ENCODE results near the gene IPPK. TPM values are rescaled to one million over a fixed set of nuclear protein-coding genes. Genes with fewer than 3 reads are reported as not detected.

IPPK gene, protein sequence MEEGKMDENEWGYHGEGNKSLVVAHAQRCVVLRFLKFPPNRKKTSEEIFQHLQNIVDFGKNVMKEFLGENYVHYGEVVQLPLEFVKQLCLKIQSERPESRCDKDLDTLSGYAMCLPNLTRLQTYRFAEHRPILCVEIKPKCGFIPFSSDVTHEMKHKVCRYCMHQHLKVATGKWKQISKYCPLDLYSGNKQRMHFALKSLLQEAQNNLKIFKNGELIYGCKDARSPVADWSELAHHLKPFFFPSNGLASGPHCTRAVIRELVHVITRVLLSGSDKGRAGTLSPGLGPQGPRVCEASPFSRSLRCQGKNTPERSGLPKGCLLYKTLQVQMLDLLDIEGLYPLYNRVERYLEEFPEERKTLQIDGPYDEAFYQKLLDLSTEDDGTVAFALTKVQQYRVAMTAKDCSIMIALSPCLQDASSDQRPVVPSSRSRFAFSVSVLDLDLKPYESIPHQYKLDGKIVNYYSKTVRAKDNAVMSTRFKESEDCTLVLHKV
- total RNA-seq = 10 to 100 TPM; 12.5 to 15.8 TPM

DNA sequence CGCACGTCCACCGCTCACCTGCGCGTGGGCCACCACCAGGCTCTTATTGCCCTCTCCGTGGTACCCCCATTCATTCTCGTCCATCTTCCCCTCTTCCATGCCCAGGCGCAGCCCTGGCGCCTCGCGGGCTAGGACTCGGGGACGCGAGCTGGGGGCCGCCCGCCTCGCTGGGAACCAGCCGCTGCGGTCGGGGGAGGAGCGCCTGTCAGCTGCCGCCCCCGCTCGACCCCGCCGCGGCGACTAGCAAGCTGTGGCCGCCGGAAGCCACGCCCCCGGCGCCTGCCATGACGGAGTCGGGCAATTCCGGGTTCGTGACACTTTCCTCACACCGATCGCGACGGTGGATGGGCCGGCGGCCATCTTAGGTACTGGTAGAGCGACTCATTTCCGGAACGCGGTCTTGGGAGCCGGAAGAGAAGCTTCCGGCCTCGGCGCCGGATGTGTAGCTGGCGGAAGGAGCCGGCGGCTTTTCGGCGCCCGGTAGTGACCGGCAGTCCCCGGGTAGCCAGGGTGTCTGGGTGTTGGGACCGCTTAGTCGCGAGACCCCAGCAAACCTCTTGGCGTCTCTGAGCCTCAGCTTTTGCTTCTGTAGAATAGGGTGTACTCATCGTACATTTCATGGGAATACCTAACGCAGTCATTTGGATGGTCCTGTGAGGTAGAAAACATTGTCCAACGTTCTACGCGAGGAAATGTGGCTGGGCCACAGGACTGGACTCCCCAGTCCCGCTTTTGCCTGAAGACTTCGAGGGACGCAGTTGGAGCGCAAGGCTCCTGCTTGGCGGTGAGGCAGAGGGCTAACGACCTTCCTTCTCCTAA, at the start of gene IPPK:
Gene IPPK (minus strand): TSS at position 242 of the 819 bp plus-strand sequence. CDS start 143 bp downstream, at position 99.
- ChIA-PET POLR2A (interaction anchor here (0.7 to 2.0 kb wide), 11 partner anchors 8 to 345 kb away, joined by 3 to 16 read pairs (median 3); partner anchors contain the start of genes BICD2, CENPP and NOL8), CTCF (interaction anchor here (1.0 to 2.2 kb wide), 6 partner anchors 10 to 94 kb away, joined by 3 to 9 read pairs (median 4); partner anchors contain the start of gene BICD2)
- Mint-ChIP-seq H3K9me3 (no peaks in the 10 kb centered on the region), H3K36me3 (ENCODE audit: low read depth) (peaks cover 16% of the 10 kb centered on the region), H3K27me3 (no peaks in the 10 kb centered on the region), H3K4me3 (peak within 1 kb of the TSS; percentile 95), H3K4me1 (ENCODE audit: low read depth) (peaks cover 33% of the 10 kb centered on the region), H3K27ac (peak within 1 kb of the TSS; percentile 95)
- peak; percentile 99 for DNase-seq
- TF ChIP-seq, protein P1, sequence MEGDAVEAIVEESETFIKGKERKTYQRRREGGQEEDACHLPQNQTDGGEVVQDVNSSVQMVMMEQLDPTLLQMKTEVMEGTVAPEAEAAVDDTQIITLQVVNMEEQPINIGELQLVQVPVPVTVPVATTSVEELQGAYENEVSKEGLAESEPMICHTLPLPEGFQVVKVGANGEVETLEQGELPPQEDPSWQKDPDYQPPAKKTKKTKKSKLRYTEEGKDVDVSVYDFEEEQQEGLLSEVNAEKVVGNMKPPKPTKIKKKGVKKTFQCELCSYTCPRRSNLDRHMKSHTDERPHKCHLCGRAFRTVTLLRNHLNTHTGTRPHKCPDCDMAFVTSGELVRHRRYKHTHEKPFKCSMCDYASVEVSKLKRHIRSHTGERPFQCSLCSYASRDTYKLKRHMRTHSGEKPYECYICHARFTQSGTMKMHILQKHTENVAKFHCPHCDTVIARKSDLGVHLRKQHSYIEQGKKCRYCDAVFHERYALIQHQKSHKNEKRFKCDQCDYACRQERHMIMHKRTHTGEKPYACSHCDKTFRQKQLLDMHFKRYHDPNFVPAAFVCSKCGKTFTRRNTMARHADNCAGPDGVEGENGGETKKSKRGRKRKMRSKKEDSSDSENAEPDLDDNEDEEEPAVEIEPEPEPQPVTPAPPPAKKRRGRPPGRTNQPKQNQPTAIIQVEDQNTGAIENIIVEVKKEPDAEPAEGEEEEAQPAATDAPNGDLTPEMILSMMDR (IDR thresholded peaks at IDR 0.05) = no peak
- ATAC-seq = peak; percentile 95
- intact Hi-C loops (cut with micrococcal nuclease) = no loop called here

DNA sequence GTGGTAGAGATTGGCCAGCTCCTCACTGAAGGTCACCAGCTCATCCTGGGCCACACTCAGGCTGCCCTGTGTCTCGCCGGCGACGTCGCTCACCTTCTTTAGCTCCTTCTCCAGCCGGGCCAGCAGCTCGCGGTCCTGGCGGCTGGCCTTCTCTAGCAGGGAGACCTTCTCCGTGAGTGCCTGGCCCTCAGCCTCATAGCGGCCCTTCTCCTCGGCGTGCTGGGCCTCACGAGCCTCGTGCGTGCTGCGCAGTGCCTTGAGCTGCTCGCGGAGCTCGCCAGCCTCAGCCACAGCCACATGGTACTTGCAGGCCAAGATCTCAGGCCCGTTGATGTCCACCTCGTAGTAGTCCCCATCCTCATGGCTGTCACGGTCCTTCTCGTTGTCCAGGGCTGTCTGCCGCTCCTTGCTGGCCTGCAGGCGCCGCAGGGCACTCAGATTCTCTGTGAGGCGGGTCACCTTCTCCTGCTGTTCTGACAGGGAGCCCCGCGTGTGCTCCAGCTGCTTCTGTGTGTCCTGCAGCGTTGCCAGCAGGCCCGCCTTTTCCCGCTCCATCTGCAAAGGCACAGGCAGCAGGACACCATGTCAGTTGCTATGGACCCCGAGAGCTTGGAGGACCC, 49.2 kb upstream of the IPPK start:
- no peak for DNase-seq
- H3K36me3 Mint-ChIP-seq (ENCODE audit: low read depth) = peaks cover 41% of the 10 kb centered on the region

DNA sequence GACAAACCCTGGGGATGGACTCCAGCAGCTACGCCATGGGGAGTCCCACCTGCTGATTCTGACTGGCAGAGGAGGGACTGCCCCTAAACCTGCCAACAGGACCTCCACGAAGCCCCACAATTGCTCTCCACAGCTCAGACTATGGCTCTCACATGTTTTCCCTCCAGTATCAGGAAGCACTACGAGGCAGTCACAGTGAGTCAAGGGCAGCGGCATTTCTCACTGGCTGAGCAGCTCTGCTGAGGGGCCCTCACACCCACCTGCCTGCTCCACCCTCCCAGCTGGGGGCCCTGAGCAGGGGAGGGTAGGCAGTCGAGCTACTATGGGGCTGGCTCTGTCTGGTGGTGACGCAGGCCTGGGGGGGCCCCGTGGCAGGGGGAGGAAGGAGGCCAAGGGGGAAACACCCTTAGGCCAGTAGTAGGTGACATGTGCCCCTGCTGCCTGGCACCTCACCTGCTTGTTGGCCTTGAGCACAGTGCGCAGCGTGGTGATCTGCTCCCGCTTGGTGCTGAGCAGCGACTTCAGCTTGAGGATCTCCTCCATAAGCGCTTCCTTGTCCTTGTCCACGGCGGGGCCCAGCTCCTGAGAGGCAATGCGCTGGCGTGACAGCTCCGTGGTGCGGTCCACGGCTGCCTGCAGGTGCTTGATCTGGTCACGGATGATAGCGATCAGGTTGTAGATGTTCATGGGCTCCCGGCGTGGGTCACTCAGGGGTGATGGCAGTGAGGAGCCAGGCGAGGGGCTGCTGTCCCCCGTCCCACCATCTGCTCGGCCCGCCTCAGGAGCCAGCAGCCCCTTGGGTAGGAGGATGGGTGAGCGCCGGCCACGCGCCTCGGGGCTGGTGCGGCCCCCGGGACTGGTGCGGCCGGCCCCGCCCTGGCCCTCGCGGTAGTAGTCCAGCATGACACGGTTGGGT, 48.4 kb upstream of the IPPK start:
- ChIA-PET CTCF (interaction anchor here (1.0 to 7.5 kb wide), 7 partner anchors 11 to 91 kb away, joined by 3 to 96 read pairs (median 9); partner anchors contain the start of gene BICD2), POLR2A (interaction anchor here (1.1 kb wide), 1 partner anchor 48 kb away, joined by 3 read pairs; no protein-coding TSS in a partner anchor)
- no peaks in the 10 kb centered on the region for H3K4me1 Mint-ChIP-seq (ENCODE audit: low read depth)
- H3K27me3 Mint-ChIP-seq = no peaks in the 10 kb centered on the region
- peaks cover 43% of the 10 kb centered on the region for H3K36me3 Mint-ChIP-seq (ENCODE audit: low read depth)
- no peaks in the 10 kb centered on the region for H3K9me3 Mint-ChIP-seq
- H3K4me3 Mint-ChIP-seq = no peak overlapping the region
- ATAC-seq (peak; percentile 65), DNase-seq (peak; percentile 33)
- TF ChIP-seq, protein P1 (IDR thresholded peaks at IDR 0.05) = no peak
- H3K27ac Mint-ChIP-seq = peak overlapping the region; percentile 34
- intact Hi-C loops (cut with micrococcal nuclease) = no loop called here

More for the DNA sequence above, 49.2 kb upstream of the IPPK start:
- intact Hi-C loops (cut with micrococcal nuclease) = no loop called here
- no peaks in the 10 kb centered on the region for H3K4me1 Mint-ChIP-seq (ENCODE audit: low read depth)
- ChIA-PET POLR2A (no interaction called here), CTCF (interaction anchor here (7.5 kb wide), 1 partner anchor 70 kb away, joined by 96 read pairs; no protein-coding TSS in a partner anchor)
- H3K9me3 Mint-ChIP-seq = no peaks in the 10 kb centered on the region
- H3K27me3 Mint-ChIP-seq = no peaks in the 10 kb centered on the region
- TF ChIP-seq, protein P1 (IDR thresholded peaks at IDR 0.05) = no peak
- H3K4me3 Mint-ChIP-seq = no peak overlapping the region
- no peak for ATAC-seq
- H3K27ac Mint-ChIP-seq = no peak overlapping the region

Data from activated CD8-positive, alpha-beta T cell treated with anti-CD3 and anti-CD28 coated beads for 36 hours (primary cell).